D721Med (cell line): ENCODE data around the gene YIPF2.
A peak's percentile ranks its signal among the peaks of the same experiment; 100 is the strongest.
"Not testable (repeated sequence)": the region's sequence is repeated elsewhere in the genome, so short reads cannot be mapped to it uniquely, and the experiment has no call there.

Experiments used
- DNase-seq: peaks from one replicate; pipeline ENCODE4 v3.0.0; 2011; ENCODE audit warnings: low spot score; ENCODE audit not compliant: insufficient read length
- FAIRE-seq: peaks from 2 replicates; lab custom pipeline; 2011; peaks lifted over from hg19 to GRCh38; lab: Jason Lieb, UNC
- CTCF ChIP-seq: IDR thresholded peaks from 2 replicates; pipeline ENCODE4 v1.5.1; 2012; ENCODE audit warnings: mild to moderate bottlenecking, control low read depth; ENCODE audit not compliant: insufficient read depth; ENCODE audit errors: missing control alignments

Gene YIPF2

GRCh38 chr19:10960314-10961072 lies 32.1 kb upstream of the YIPF2 start, which contains the start of gene SMARCA4:
Gene SMARCA4 (plus strand): TSS chr19:10961030. CDS start chr19:10984152, 23,122 bp downstream.
- DNase-seq (peak; percentile 86), FAIRE-seq (no peak)
- no peak for TF ChIP-seq CTCF

GRCh38 chr19:10959277-10959968 lies 31.0 kb upstream of the YIPF2 start:
- FAIRE-seq, DNase-seq: not testable (repeated sequence)

- no peak for TF ChIP-seq CTCF
- no peak for FAIRE-seq
- no peak for DNase-seq
Measured at GRCh38 chr19:10952809-10953208, 24.4 kb upstream of the YIPF2 start.

GRCh38 chr19:10946958-10947657 lies 18.7 kb upstream of the YIPF2 start:
- no peak for TF ChIP-seq CTCF
- no peak for DNase-seq
- no peak for FAIRE-seq

GRCh38 chr19:10945264-10945663 lies 16.8 kb upstream of the YIPF2 start:
- no peak for DNase-seq
- no peak for TF ChIP-seq CTCF
- FAIRE-seq: no peak

GRCh38 chr19:10943412-10943811 lies 15.0 kb upstream of the YIPF2 start:
- not testable (repeated sequence) for DNase-seq, FAIRE-seq

- FAIRE-seq, DNase-seq: not testable (repeated sequence)
Measured at GRCh38 chr19:10941649-10942048, 13.2 kb upstream of the YIPF2 start.

- TF ChIP-seq CTCF: peak; percentile 70
- DNase-seq: no peak
- FAIRE-seq: no peak
Measured at GRCh38 chr19:10936661-10937084, 8.2 kb upstream of the YIPF2 start.
